ENCODE data around the gene NFATC2.
A peak's percentile ranks its signal among the peaks of the same experiment; 100 is the strongest.

The NFATC2 gene

GRCh38 chr20:51536116-51537069, 6.1 kb downstream of the NFATC2 start:
- DNase-seq = no peak

- DNase-seq = no peak
These were observed 6.8 kb downstream of the NFATC2 start for GRCh38 chr20:51535674-51536073.

GRCh38 chr20:51535075-51535386, 7.5 kb downstream of the NFATC2 start:
- DNase-seq = no peak

- no peak for DNase-seq
These were observed 9.0 kb downstream of the NFATC2 start for GRCh38 chr20:51533291-51534172.

- no peak for DNase-seq
These were observed 9.8 kb downstream of the NFATC2 start for GRCh38 chr20:51532577-51533191.

- DNase-seq = no peak
These were observed 10.6 kb downstream of the NFATC2 start for GRCh38 chr20:51531712-51532456.

- no peak for DNase-seq
These were observed 11.3 kb downstream of the NFATC2 start for GRCh38 chr20:51531141-51531710.

GRCh38 chr20:51529758-51530157, 12.8 kb downstream of the NFATC2 start:
- peak; percentile 18 for DNase-seq

GRCh38 chr20:51529081-51529681, 13.3 kb downstream of the NFATC2 start:
- DNase-seq = no peak

GRCh38 chr20:51528263-51529027, 14.1 kb downstream of the NFATC2 start:
- DNase-seq = no peak

- DNase-seq = no peak
These were observed 15.8 kb downstream of the NFATC2 start for GRCh38 chr20:51526754-51527153.

GRCh38 chr20:51526106-51526470, 16.4 kb downstream of the NFATC2 start:
- no peak for DNase-seq

GRCh38 chr20:51525241-51526105, 17.0 kb downstream of the NFATC2 start:
- no peak for DNase-seq

GRCh38 chr20:51523276-51524013, 19.1 kb downstream of the NFATC2 start:
- no peak for DNase-seq

GRCh38 chr20:51522207-51522606, 20.3 kb downstream of the NFATC2 start:
- DNase-seq = no peak

GRCh38 chr20:51517839-51518238, 24.7 kb downstream of the NFATC2 start:
- DNase-seq = no peak

- DNase-seq = no peak
These were observed 25.7 kb downstream of the NFATC2 start for GRCh38 chr20:51516855-51517254.

GRCh38 chr20:51514836-51515235, 27.7 kb downstream of the NFATC2 start:
- DNase-seq = no peak

GRCh38 chr20:51514249-51514648, 28.3 kb downstream of the NFATC2 start:
- DNase-seq = no peak
